ENCODE measurements around the gene PRSS38. TPM values are rescaled to one million over a fixed set of nuclear protein-coding genes. Genes with fewer than 3 reads are reported as not detected.

Gene PRSS38
- total and polyA plus RNA-seq, 4 donors, result not detected

- no peaks in the 10 kb centered on the region for H3K27me3 ChIP-seq (ENCODE audit: control insufficient read depth in 3 of 3, insufficient read depth in 3 of 3, low read length in 2 of 3)
- peaks cover 0 to 4% (median 0%) of the 10 kb centered on the region in 4 donors for H3K9me3 ChIP-seq (ENCODE audit: control insufficient read depth in 4 of 4, insufficient read depth in 3 of 4, low read length in 3 of 4)
- 83 to 87% methylated on average over 16 of the region's 16 CpGs for WGBS, 2 donors
- DNase-seq (no peak), ATAC-seq (ENCODE audit: insufficient read depth, low FRiP score) (no peak)
- H3K9ac ChIP-seq (ENCODE audit: insufficient read depth in 1 of 2, low read length in 2 of 2), result no peak overlapping the region
- no peaks in the 10 kb centered on the region for H3K36me3 ChIP-seq (ENCODE audit: control insufficient read depth in 4 of 4, insufficient read depth in 4 of 4, low read length in 4 of 4)
- TF ChIP-seq, protein P1, sequence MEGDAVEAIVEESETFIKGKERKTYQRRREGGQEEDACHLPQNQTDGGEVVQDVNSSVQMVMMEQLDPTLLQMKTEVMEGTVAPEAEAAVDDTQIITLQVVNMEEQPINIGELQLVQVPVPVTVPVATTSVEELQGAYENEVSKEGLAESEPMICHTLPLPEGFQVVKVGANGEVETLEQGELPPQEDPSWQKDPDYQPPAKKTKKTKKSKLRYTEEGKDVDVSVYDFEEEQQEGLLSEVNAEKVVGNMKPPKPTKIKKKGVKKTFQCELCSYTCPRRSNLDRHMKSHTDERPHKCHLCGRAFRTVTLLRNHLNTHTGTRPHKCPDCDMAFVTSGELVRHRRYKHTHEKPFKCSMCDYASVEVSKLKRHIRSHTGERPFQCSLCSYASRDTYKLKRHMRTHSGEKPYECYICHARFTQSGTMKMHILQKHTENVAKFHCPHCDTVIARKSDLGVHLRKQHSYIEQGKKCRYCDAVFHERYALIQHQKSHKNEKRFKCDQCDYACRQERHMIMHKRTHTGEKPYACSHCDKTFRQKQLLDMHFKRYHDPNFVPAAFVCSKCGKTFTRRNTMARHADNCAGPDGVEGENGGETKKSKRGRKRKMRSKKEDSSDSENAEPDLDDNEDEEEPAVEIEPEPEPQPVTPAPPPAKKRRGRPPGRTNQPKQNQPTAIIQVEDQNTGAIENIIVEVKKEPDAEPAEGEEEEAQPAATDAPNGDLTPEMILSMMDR (IDR thresholded peaks at IDR 0.05; ENCODE audit: control extremely low read depth, extremely low read depth), result no peak
- peaks cover 0 to 12% (median 0%) of the 10 kb centered on the region in 5 donors for H3K4me1 ChIP-seq (ENCODE audit: control insufficient read depth in 5 of 5, insufficient read depth in 5 of 5, low read length in 5 of 5)
- no peak overlapping the region for H3K4me3 ChIP-seq
- H3K27ac ChIP-seq (ENCODE audit: low read depth in 1 of 2, low read length in 1 of 2), result no peak overlapping the region
Measured at GRCh38 chr1:227798078-227798802, 17.2 kb upstream of the PRSS38 start.

DNA sequence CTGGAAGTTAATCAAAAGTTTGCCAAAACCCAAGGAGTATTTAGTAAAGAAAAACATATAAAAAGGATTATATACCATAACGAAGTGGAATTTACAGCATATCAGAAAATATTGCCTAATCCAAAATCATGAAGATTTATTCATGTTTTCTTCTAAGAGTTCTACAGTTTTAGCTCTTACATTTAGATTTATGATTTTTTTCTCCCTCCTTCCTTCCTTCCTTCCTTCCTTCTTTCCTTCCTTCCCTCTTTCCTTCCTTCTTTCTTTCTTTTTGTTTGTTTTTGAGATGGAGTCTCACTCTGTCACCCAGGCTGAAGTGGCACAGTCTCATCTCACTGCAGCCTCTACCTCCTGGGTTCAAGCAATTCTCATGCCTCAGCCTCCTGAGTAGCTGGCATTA, 15.7 kb upstream of the PRSS38 start:
- Histone ChIP-seq H3K4me1 (ENCODE audit: control insufficient read depth in 5 of 5, insufficient read depth in 5 of 5, low read length in 5 of 5) (peaks cover 0 to under 1% (median 0%) of the 10 kb centered on the region in 5 donors), H3K27me3 (ENCODE audit: control insufficient read depth in 3 of 3, insufficient read depth in 3 of 3, low read length in 2 of 3) (no peaks in the 10 kb centered on the region), H3K27ac (ENCODE audit: low read depth in 1 of 2, low read length in 1 of 2) (no peak overlapping the region), H3K36me3 (ENCODE audit: control insufficient read depth in 4 of 4, insufficient read depth in 4 of 4, low read length in 4 of 4) (no peaks in the 10 kb centered on the region), H3K9ac (ENCODE audit: insufficient read depth in 1 of 2, low read length in 2 of 2) (no peak overlapping the region), H3K4me3 (no peak overlapping the region), H3K9me3 (ENCODE audit: control insufficient read depth in 4 of 4, insufficient read depth in 3 of 4, low read length in 3 of 4) (peaks cover 0 to 2% (median 0%) of the 10 kb centered on the region in 4 donors)
- WGBS, 2 donors, result 76 to 80% methylated on average over 1 of the region's 1 CpG
- TF ChIP-seq, protein P1 (IDR thresholded peaks at IDR 0.05; ENCODE audit: control extremely low read depth, extremely low read depth), result no peak
- DNase-seq, result no peak
- no peak for ATAC-seq (ENCODE audit: insufficient read depth, low FRiP score)

GRCh38 chr1:227803933-227804332, 11.5 kb upstream of the PRSS38 start:
- no peaks in the 10 kb centered on the region for H3K9me3 ChIP-seq (ENCODE audit: control insufficient read depth in 4 of 4, insufficient read depth in 3 of 4, low read length in 3 of 4)
- no peak overlapping the region for H3K4me3 ChIP-seq
- ATAC-seq (ENCODE audit: insufficient read depth, low FRiP score) (no peak), DNase-seq (no peak)
- no peak overlapping the region for H3K9ac ChIP-seq (ENCODE audit: insufficient read depth in 1 of 2, low read length in 2 of 2)
- no peaks in the 10 kb centered on the region for H3K36me3 ChIP-seq (ENCODE audit: control insufficient read depth in 4 of 4, insufficient read depth in 4 of 4, low read length in 4 of 4)
- no peaks in the 10 kb centered on the region for H3K4me1 ChIP-seq (ENCODE audit: control insufficient read depth in 5 of 5, insufficient read depth in 5 of 5, low read length in 5 of 5)
- no peaks in the 10 kb centered on the region for H3K27me3 ChIP-seq (ENCODE audit: control insufficient read depth in 3 of 3, insufficient read depth in 3 of 3, low read length in 2 of 3)
- TF ChIP-seq, protein P1 (IDR thresholded peaks at IDR 0.05; ENCODE audit: control extremely low read depth, extremely low read depth), result no peak
- H3K27ac ChIP-seq (ENCODE audit: low read depth in 1 of 2, low read length in 1 of 2), result no peak overlapping the region

Data from lung (tissue), 12 donors.